Ovary (tissue), 9 donors: Measurements from ENCODE around the gene ATRN. TPM values are rescaled to one million over a fixed set of nuclear protein-coding genes. Genes with fewer than 3 reads are reported as not detected.

Experiments used
- DNase-seq, 5 donors: peaks; one replicate each; pipeline ENCODE4 v3.0.0-alpha.2; 2019 to 2020
- H3K27ac ChIP-seq, 2 donors: fragments of 200-600 bp; one replicate each; pipeline versions ENCODE4 v1.5.1 to v1.8.0; 2019 to 2022
- H3K27me3 ChIP-seq: fragments of 200-600 bp; one replicate; pipeline ENCODE4 v1.8.0; 2022
- H3K36me3 ChIP-seq: fragments of 200-600 bp; sonication (generic); one replicate; pipeline ENCODE4 v1.5.1; 2019
- H3K4me1 ChIP-seq: one replicate; pipeline ENCODE4 v1.8.1; 2013; ENCODE audit warnings: mild to moderate bottlenecking, moderate library complexity; ENCODE audit not compliant: insufficient read depth
- H3K4me3 ChIP-seq: fragments of 200-600 bp; sonication (generic); one replicate; pipeline ENCODE4 v1.5.1; 2017
- H3K9me3 ChIP-seq, 2 donors: fragments of 200-600 bp in 1 of 2; sonication (generic) in 1 of 2; one replicate each; pipeline versions ENCODE4 v1.5.1 to v1.8.1; 2013 to 2019; ENCODE audit warnings: mild to moderate bottlenecking in 1 of 2, moderate library complexity in 1 of 2
- CTCF ChIP-seq, 3 donors: fragments of 450-650 bp in 2 of 3; fragments of 200-600 bp in 1 of 3; IDR thresholded peaks; one replicate each; pipeline versions ENCODE4 v1.5.1 to v1.8.0; 2016 to 2022; ENCODE audit warnings: antibody characterized with exemption in 3 of 3, mild to moderate bottlenecking in 1 of 3
- EP300 ChIP-seq: sonication (generic); formaldehyde crosslinking; IDR thresholded peaks from one replicate; pipeline ENCODE4 v1.6.1; 2017; ENCODE audit warnings: antibody characterized with exemption
- POLR2A ChIP-seq: fragments of 450-650 bp; IDR thresholded peaks from one replicate; pipeline ENCODE4 v1.6.1; 2017; ENCODE audit warnings: antibody characterized with exemption, mild to moderate bottlenecking, moderate library complexity
- WGBS, 3 donors: extraction: QIAGEN DNeasy Blood & Tissue Kit in 1 of 3; methylation state at CpG; one replicate each; pipeline versions ENCODE4 v1.1.5 to v1.1.7; 2013 to 2017; 5-methylcytosine and 5-hydroxymethylcytosine counted together
- intact Hi-C, 4 donors: fragments of 100-400 bp; cut with DNase I; formaldehyde crosslinking; loops; one replicate each; pipeline versions ENCODE4 v1.11.0 to v1.15.1; 2022 to 2023
- polyA plus RNA-seq, 2 donors: library from polyadenylated mRNA; stranded (reverse); fragments of 200-250 nt in 1 of 2; fragments of 350-450 nt in 1 of 2; fragmentation: Illumina TruSeq in 1 of 2; extraction: RNeasy Lipid Tissue Mini Kit (QIAGEN cat#74804) in 1 of 2; gene quantifications; one replicate each; pipeline ENCODE4 v1.2.3, GENCODE V29; 2013 to 2014
- total RNA-seq, 7 donors: library from RNA; depleted of rRNA in 2 of 7; stranded (reverse); fragments of >200 nt in 2 of 7; fragmentation: NEBNext Ultra II Directional in 3 of 7; extraction: Animal tissue kit (Norgen Biotek cat#: 25700) in 3 of 7; gene quantifications; one replicate each; pipeline versions ENCODE4 v1.1.0 to v1.2.4, GENCODE V29; 2016 to 2023
- donor health status: DM: no; HTN: no; CAD: no; lungs with moderate emphysema.
- donor health status: DM: no; HTN: no; CAD: no.
- donor health status: Bipolar disorder and iron deficiency.
- donor health status: DM: yes; HTN: yes; CAD: no.
- donor health status: DM: no; HTN: no; CAD: no.
- donor health status: DM: yes; HTN: yes; CAD: no.

The ATRN gene
- total and polyA plus RNA-seq, 9 donors = 10.3 to 46.2 (median 23.6) TPM

- no peak overlapping the region for H3K4me3 ChIP-seq
- no peaks in the 10 kb centered on the region for H3K36me3 ChIP-seq
- TF ChIP-seq CTCF (IDR thresholded peaks at IDR 0.05) (no peak), EP300 (no peak), POLR2A (no peak)
- no peaks in the 10 kb centered on the region for H3K27me3 ChIP-seq
- intact Hi-C loops = no loop called here
- 85 to 89% (median 88%) methylated on average over 3 of the region's 3 CpGs for WGBS, 3 donors
- H3K27ac ChIP-seq = no peak overlapping the region
- H3K9me3 ChIP-seq = no peaks in the 10 kb centered on the region
- DNase-seq = no peak
- no peaks in the 10 kb centered on the region for H3K4me1 ChIP-seq
Observed at GRCh38 chr20:3557237-3557785, 86.5 kb downstream of the ATRN start.

- 40 to 47% (median 46%) methylated on average over 1 of the region's 1 CpG for WGBS, 3 donors
- Histone ChIP-seq H3K9me3 (no peaks in the 10 kb centered on the region), H3K36me3 (no peaks in the 10 kb centered on the region), H3K27ac (no peak overlapping the region), H3K27me3 (no peaks in the 10 kb centered on the region), H3K4me3 (no peak overlapping the region), H3K4me1 (no peaks in the 10 kb centered on the region)
- TF ChIP-seq EP300 (no peak), CTCF (IDR thresholded peaks at IDR 0.05) (no peak), POLR2A (no peak)
- intact Hi-C loops = no loop called here
- no peak for DNase-seq
Observed at GRCh38 chr20:3559231-3559630, 88.4 kb downstream of the ATRN start.

GRCh38 chr20:3559637-3560036 is 88.8 kb downstream of the ATRN start:
- no peak for DNase-seq
- Histone ChIP-seq H3K27me3 (no peaks in the 10 kb centered on the region), H3K36me3 (no peaks in the 10 kb centered on the region), H3K4me3 (no peak overlapping the region), H3K9me3 (no peaks in the 10 kb centered on the region), H3K4me1 (no peaks in the 10 kb centered on the region), H3K27ac (no peak overlapping the region)
- no peak for TF ChIP-seq EP300
- 96 to 98% (median 97%) methylated on average over 1 of the region's 1 CpG for WGBS, 3 donors
- intact Hi-C loops = no loop called here

GRCh38 chr20:3560162-3560561 is 89.3 kb downstream of the ATRN start:
- Histone ChIP-seq H3K36me3 (no peaks in the 10 kb centered on the region), H3K27ac (no peak overlapping the region), H3K9me3 (no peaks in the 10 kb centered on the region), H3K27me3 (no peaks in the 10 kb centered on the region), H3K4me1 (no peaks in the 10 kb centered on the region), H3K4me3 (no peak overlapping the region)
- no peak for DNase-seq
- whole genome bisulfite sequencing, 3 donors = 93 to 95% (median 93%) methylated on average over 3 of the region's 3 CpGs
- TF ChIP-seq POLR2A (no peak), CTCF (IDR thresholded peaks at IDR 0.05) (no peak), EP300 (no peak)
- intact Hi-C loops = no loop called here

- H3K4me1 ChIP-seq = no peaks in the 10 kb centered on the region
- H3K4me3 ChIP-seq = no peak overlapping the region
- H3K27me3 ChIP-seq = no peaks in the 10 kb centered on the region
- no peak for DNase-seq
- 69 to 92% (median 92%) methylated on average over 1 of the region's 1 CpG for WGBS, 3 donors
- H3K9me3 ChIP-seq = no peaks in the 10 kb centered on the region
- H3K27ac ChIP-seq = no peak overlapping the region
- TF ChIP-seq CTCF (IDR thresholded peaks at IDR 0.05) = no peak
- no peak for TF ChIP-seq POLR2A
- TF ChIP-seq EP300 = no peak
- no peaks in the 10 kb centered on the region for H3K36me3 ChIP-seq
- intact Hi-C loops = no loop called here
Observed at GRCh38 chr20:3560578-3560977, 89.8 kb downstream of the ATRN start.
